H9 (cell line): ENCODE data around the gene RAP1GAP2. TPM values are rescaled to one million over a fixed set of nuclear protein-coding genes. Genes with fewer than 3 reads are reported as not detected.

Source experiments
- DNase-seq: peaks from one replicate; pipeline ENCODE4 v3.0.0-alpha.2; 2017
- H2AFZ ChIP-seq: one replicate; pipeline ENCODE4 v1.6.1; 2013; ENCODE audit warnings: mild to moderate bottlenecking, low read length, control low read depth, moderate library complexity
- H2AK5ac ChIP-seq: 2 replicates; pipeline ENCODE4 v1.6.1; 2013; ENCODE audit warnings: low read length, control low read depth, mixed read lengths; ENCODE audit not compliant: insufficient read length
- H2BK120ac ChIP-seq: one replicate; pipeline ENCODE4 v1.6.1; 2013; ENCODE audit warnings: low read depth, mild to moderate bottlenecking, low read length, control low read depth, inconsistent platforms; ENCODE audit not compliant: poor library complexity, severe bottlenecking
- H2BK12ac ChIP-seq: 2 replicates; pipeline ENCODE4 v1.6.1; 2013; ENCODE audit warnings: low read length, control low read depth, mixed read lengths, low read depth; ENCODE audit not compliant: insufficient read length
- H2BK15ac ChIP-seq: 2 replicates; pipeline ENCODE4 v1.6.1; 2013; ENCODE audit warnings: low read depth, low read length, control low read depth
- H2BK20ac ChIP-seq: one replicate; pipeline ENCODE4 v1.6.1; 2013; ENCODE audit warnings: low read depth, mild to moderate bottlenecking, low read length, control low read depth, inconsistent platforms; ENCODE audit not compliant: poor library complexity, severe bottlenecking
- H2BK5ac ChIP-seq: 2 replicates; pipeline ENCODE4 v1.6.1; 2013; ENCODE audit warnings: low read length, control low read depth, mixed read lengths; ENCODE audit not compliant: insufficient read length
- H3K14ac ChIP-seq: 2 replicates; pipeline ENCODE4 v1.6.1; 2013; ENCODE audit warnings: low read length, control low read depth; ENCODE audit not compliant: insufficient read depth
- H3K18ac ChIP-seq: 2 replicates; pipeline ENCODE4 v1.6.1; 2013; ENCODE audit warnings: low read depth, mild to moderate bottlenecking, mixed read lengths, low read length, control low read depth; ENCODE audit not compliant: insufficient read length
- H3K23ac ChIP-seq: 2 replicates; pipeline ENCODE4 v1.6.1; 2013; ENCODE audit warnings: low read length, control low read depth, mixed read lengths, low read depth; ENCODE audit not compliant: insufficient read length
- H3K23me2 ChIP-seq: 2 replicates; pipeline ENCODE4 v1.6.1; 2013; ENCODE audit warnings: low read depth, mild to moderate bottlenecking, mixed read lengths, low read length, control low read depth; ENCODE audit not compliant: insufficient read length, poor library complexity, severe bottlenecking
- H3K27ac ChIP-seq: 2 replicates; pipeline ENCODE4 v1.5.1; 2013; ENCODE audit warnings: low read length, control low read depth, mixed read lengths, low read depth; ENCODE audit not compliant: insufficient read length
- H3K27me3 ChIP-seq: 2 replicates; pipeline ENCODE4 v1.6.1; 2013; ENCODE audit warnings: low read length, control low read depth, inconsistent platforms; ENCODE audit not compliant: insufficient read depth
- H3K4ac ChIP-seq: 2 replicates; pipeline ENCODE4 v1.6.1; 2013; ENCODE audit warnings: low read depth, mild to moderate bottlenecking, control low read depth, inconsistent platforms, low read length, moderate library complexity
- H3K4me1 ChIP-seq: 2 replicates; pipeline ENCODE4 v1.6.1; 2013; ENCODE audit warnings: low read length, control low read depth, inconsistent platforms; ENCODE audit not compliant: insufficient read depth
- H3K4me2 ChIP-seq: 2 replicates; pipeline ENCODE4 v1.6.1; 2013; ENCODE audit warnings: low read length, control low read depth, mixed read lengths; ENCODE audit not compliant: insufficient read length, insufficient read depth
- H3K56ac ChIP-seq: 2 replicates; pipeline ENCODE4 v1.6.1; 2013; ENCODE audit warnings: low read depth, mild to moderate bottlenecking, mixed read lengths, low read length, control low read depth; ENCODE audit not compliant: insufficient read length
- H3K79me1 ChIP-seq: 2 replicates; pipeline ENCODE4 v1.6.1; 2013; ENCODE audit warnings: low read depth, mild to moderate bottlenecking, moderate library complexity, low read length, control low read depth, inconsistent platforms; ENCODE audit not compliant: insufficient read depth, poor library complexity, severe bottlenecking
- H3K79me2 ChIP-seq: 2 replicates; pipeline ENCODE4 v1.6.1; 2013; ENCODE audit warnings: low read length, control low read depth, inconsistent platforms; ENCODE audit not compliant: insufficient read depth
- H3K9ac ChIP-seq: 2 replicates; pipeline ENCODE4 v1.6.1; 2013; ENCODE audit warnings: low read length, control low read depth, mixed read lengths; ENCODE audit not compliant: insufficient read length; ENCODE audit errors: extremely low read depth
- H3K9me3 ChIP-seq: one replicate; pipeline ENCODE4 v1.6.1; 2013; ENCODE audit warnings: low read depth, low read length, inconsistent platforms; ENCODE audit not compliant: control insufficient read depth
- H3T11ph ChIP-seq: one replicate; pipeline ENCODE4 v1.6.1; 2013; ENCODE audit warnings: mild to moderate bottlenecking, low read length, control low read depth, inconsistent platforms
- H4K20me1 ChIP-seq: one replicate; pipeline ENCODE4 v1.6.1; 2013; ENCODE audit not compliant: control insufficient read depth, insufficient read length, insufficient read depth
- H4K5ac ChIP-seq: 2 replicates; pipeline ENCODE4 v1.6.1; 2013; ENCODE audit warnings: low read depth, mild to moderate bottlenecking, mixed read lengths, low read length, control low read depth; ENCODE audit not compliant: insufficient read length
- H4K8ac ChIP-seq: replicated peaks from 2 replicates; pipeline ENCODE4 v1.6.1; 2013; ENCODE audit warnings: low read length, control low read depth, mixed read lengths, low read depth; ENCODE audit not compliant: insufficient read length
- H4K91ac ChIP-seq: 2 replicates; pipeline ENCODE4 v1.6.1; 2013; ENCODE audit warnings: low read depth, mild to moderate bottlenecking, moderate library complexity, mixed read lengths, low read length, control low read depth; ENCODE audit not compliant: insufficient read length
- H3K27ac Mint-ChIP-seq, 3 experiments: 2 replicates in 2 of 3; 3 replicates in 1 of 3; pipeline ENCODE4 v1.8.0; 2020 to 2021; ENCODE audit warnings: mixed read lengths in 3 of 3, mild to moderate bottlenecking in 1 of 3, moderate library complexity in 1 of 3
- H3K27me3 Mint-ChIP-seq: 2 replicates; pipeline ENCODE4 v1.8.0; 2021; ENCODE audit warnings: low read depth, mild to moderate bottlenecking, moderate library complexity, mixed read lengths
- H3K36me3 Mint-ChIP-seq, 3 experiments: 2 replicates in 2 of 3; 3 replicates in 1 of 3; pipeline ENCODE4 v1.8.0; 2020 to 2021; ENCODE audit warnings: low read depth in 3 of 3, mixed read lengths in 3 of 3; ENCODE audit not compliant: insufficient read depth in 1 of 3
- H3K4me1 Mint-ChIP-seq, 2 experiments: 2 replicates each; pipeline ENCODE4 v1.8.0; 2020; ENCODE audit warnings: mixed read lengths in 2 of 2
- H3K4me3 Mint-ChIP-seq, 2 experiments: 2 replicates in 1 of 2; 3 replicates in 1 of 2; pipeline ENCODE4 v1.8.0; 2020 to 2021; ENCODE audit warnings: mild to moderate bottlenecking in 2 of 2, mixed read lengths in 2 of 2, moderate library complexity in 1 of 2
- H3K9me3 Mint-ChIP-seq, 2 experiments: 2 replicates in 1 of 2; 3 replicates in 1 of 2; pipeline ENCODE4 v1.8.0; 2020; ENCODE audit warnings: mild to moderate bottlenecking in 2 of 2, mixed read lengths in 2 of 2, moderate library complexity in 1 of 2
- WGBS: extraction: QIAGEN DNeasy Blood & Tissue Kit; methylation state at CpG from one replicate; pipeline ENCODE4 v1.1.7; 2013; ENCODE audit warnings: missing lambda C conversion rate, low lambda C conversion rate, mixed read lengths; ENCODE audit not compliant: insufficient read length; ENCODE audit errors: extremely low coverage; 5-methylcytosine and 5-hydroxymethylcytosine counted together
- total RNA-seq: library from RNA; stranded (reverse); gene quantifications from 2 replicates; pipeline ENCODE4 v1.2.1, GENCODE V29; 2021
- TF ChIP-seq, protein P1 (sequence below): fragments of 200-600 bp; sonication (generic); conservative IDR thresholded peaks from 3 replicates; pipeline ENCODE4 v1.8.0; 2021; ENCODE audit warnings: antibody characterized with exemption, mild to moderate bottlenecking

RAP1GAP2 gene
- total RNA-seq, 1 experiment from 2014 or later: 33.8 TPM

DNA sequence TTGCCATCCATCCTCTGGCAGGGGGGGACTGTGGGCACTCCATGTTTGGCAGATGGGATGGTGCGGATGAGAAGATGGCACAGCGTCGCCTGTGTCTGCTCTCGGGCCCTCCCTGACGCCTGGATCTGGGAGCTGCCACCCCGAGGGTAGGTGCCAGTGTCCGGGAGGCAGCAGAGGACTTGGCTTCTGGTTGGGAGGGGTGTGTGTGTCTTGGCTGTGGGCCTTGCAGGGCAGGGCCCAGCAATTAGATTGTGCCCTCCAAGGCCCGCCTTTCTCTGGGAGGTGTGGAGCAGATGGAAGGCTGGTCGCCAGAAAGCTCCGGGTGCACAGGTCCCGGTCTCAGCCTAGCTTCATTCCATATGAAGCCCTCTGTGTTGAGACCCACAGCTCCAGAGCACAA, 1.4 kb downstream of the RAP1GAP2 start:
- no peak overlapping the region for H2AK5ac ChIP-seq
- DNase-seq: no peak
- H2BK5ac ChIP-seq: no peak overlapping the region
- TF ChIP-seq, protein P1, sequence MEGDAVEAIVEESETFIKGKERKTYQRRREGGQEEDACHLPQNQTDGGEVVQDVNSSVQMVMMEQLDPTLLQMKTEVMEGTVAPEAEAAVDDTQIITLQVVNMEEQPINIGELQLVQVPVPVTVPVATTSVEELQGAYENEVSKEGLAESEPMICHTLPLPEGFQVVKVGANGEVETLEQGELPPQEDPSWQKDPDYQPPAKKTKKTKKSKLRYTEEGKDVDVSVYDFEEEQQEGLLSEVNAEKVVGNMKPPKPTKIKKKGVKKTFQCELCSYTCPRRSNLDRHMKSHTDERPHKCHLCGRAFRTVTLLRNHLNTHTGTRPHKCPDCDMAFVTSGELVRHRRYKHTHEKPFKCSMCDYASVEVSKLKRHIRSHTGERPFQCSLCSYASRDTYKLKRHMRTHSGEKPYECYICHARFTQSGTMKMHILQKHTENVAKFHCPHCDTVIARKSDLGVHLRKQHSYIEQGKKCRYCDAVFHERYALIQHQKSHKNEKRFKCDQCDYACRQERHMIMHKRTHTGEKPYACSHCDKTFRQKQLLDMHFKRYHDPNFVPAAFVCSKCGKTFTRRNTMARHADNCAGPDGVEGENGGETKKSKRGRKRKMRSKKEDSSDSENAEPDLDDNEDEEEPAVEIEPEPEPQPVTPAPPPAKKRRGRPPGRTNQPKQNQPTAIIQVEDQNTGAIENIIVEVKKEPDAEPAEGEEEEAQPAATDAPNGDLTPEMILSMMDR: no peak
- no peak overlapping the region for H3K9ac ChIP-seq
- no peaks in the 10 kb centered on the region for H3K4me1 ChIP-seq
- H4K91ac ChIP-seq: no peak overlapping the region
- no peak overlapping the region for H2BK120ac ChIP-seq
- H3K4ac ChIP-seq: no peak overlapping the region
- no peak overlapping the region for H4K5ac ChIP-seq
- H3K9me3 ChIP-seq: no peaks in the 10 kb centered on the region
- no peak overlapping the region for H3T11ph ChIP-seq
- H3K79me1 ChIP-seq: no peaks in the 10 kb centered on the region
- H3K18ac ChIP-seq: no peak overlapping the region
- no peak overlapping the region for H3K23ac ChIP-seq
- no peak overlapping the region for H3K4me2 ChIP-seq
- no peak overlapping the region for H2AFZ ChIP-seq
- no peak overlapping the region for H4K8ac ChIP-seq
- Mint-ChIP-seq H3K4me3 (no peak overlapping the region), H3K36me3 (no peaks in the 10 kb centered on the region; a peak in 1 of 7 replicates), H3K9me3 (no peaks in the 10 kb centered on the region), H3K27me3 (no peaks in the 10 kb centered on the region), H3K4me1 (peaks cover 19 to 27% of the 10 kb centered on the region in 2 experiments), H3K27ac (peak overlapping the region in 2 of 3 experiments; percentile 36 to 86; a peak in 2 of 7 replicates)
- no peak overlapping the region for H2BK15ac ChIP-seq
- WGBS: no CpG with 5 or more reads among the region's 11 CpGs
- no peak overlapping the region for H3K27ac ChIP-seq
- no peak overlapping the region for H2BK20ac ChIP-seq
- no peak overlapping the region for H2BK12ac ChIP-seq
- H3K23me2 ChIP-seq: no peaks in the 10 kb centered on the region
- H3K79me2 ChIP-seq: no peaks in the 10 kb centered on the region
- H4K20me1 ChIP-seq: peaks cover 5% of the 10 kb centered on the region
- no peaks in the 10 kb centered on the region for H3K27me3 ChIP-seq
- no peak overlapping the region; the same call in 1 of the 2 replicates for H3K14ac ChIP-seq
- no peak overlapping the region for H3K56ac ChIP-seq
